ENCODE results near the gene SLC1A2.

The SLC1A2 gene

GRCh38 chr11:35330931-35331330, 88.4 kb downstream of the SLC1A2 start:
- Histone ChIP-seq H3K36me3 (no peaks in the 10 kb centered on the region), H3K9me3 (no peaks in the 10 kb centered on the region), H3K27ac (no peak overlapping the region), H3K4me1 (peaks cover 0 to 13% (median 0%) of the 10 kb centered on the region in 4 donors), H3K27me3 (no peaks in the 10 kb centered on the region), H3K4me3 (no peak overlapping the region)
- DNase-seq = no peak
- no peak for TF ChIP-seq CTCF (IDR thresholded peaks at IDR 0.05)
- intact Hi-C loops (cut with DNase I; ENCODE audit: low total_unique reads) = no loop called here

DNA sequence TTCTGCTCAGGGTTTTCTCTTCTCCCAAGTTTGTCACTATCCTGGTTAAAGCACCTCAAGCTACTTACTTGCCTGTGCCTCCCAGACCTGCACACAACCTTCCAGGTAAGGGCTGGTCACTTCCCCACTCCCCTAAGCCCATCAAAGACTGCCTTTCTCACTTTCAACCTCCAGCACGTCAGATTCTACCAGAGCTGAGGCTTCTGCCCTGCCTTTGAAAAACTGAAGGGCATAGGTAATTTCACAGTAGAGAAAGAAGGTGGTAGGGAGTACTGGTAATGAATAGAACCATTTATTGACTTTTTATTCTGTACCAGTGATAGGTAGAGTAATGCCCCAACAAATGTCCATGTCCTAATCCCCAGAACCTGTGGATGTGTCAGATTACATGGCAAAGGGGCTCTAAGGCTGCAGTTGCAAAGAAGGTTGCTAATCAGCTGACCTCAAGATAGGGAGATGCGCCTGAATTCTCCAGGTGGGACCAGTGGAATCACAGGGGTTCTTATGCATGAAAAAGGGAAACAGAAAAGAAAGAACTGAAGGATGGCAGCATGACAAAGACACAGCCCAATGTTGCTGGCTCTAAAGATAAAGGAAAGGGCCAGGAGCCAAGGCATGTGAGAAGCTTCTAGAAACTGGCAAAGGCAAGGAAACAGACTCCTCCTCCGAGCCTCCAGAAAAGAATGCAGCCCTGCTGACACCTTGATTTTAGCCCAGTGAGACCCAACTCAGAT, 89.0 kb downstream of the SLC1A2 start:
- H3K4me1 ChIP-seq = peaks cover 0 to 13% (median 0%) of the 10 kb centered on the region in 4 donors

DNA sequence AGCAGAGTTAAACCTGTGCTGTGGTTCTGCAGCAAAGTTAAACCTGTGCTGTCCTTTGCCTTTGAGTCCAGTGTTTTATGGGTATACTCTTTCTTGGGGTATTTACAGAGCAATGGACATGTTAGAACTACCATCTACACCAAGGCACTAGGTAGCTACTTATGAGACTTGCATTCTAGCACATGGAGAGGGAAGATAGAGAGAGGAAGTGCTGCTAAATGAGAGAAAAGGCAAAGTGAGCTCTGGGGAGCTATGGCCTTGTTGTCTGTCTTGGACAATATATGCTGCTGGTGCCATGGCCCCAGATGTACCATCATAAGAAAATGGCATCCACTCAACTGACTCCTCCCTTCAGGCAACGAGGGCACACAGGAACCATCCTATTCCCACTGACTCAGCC, 91.5 kb downstream of the SLC1A2 start:
- Histone ChIP-seq H3K27me3 (no peaks in the 10 kb centered on the region), H3K27ac (no peak overlapping the region), H3K4me1 (peaks cover 0 to 13% (median under 1%) of the 10 kb centered on the region in 4 donors), H3K36me3 (no peaks in the 10 kb centered on the region), H3K4me3 (no peak overlapping the region), H3K9me3 (no peaks in the 10 kb centered on the region)
- TF ChIP-seq CTCF (IDR thresholded peaks at IDR 0.05) = no peak
- intact Hi-C loops (cut with DNase I; ENCODE audit: low total_unique reads) = no loop called here
- no peak for DNase-seq

More for the DNA sequence above, 89.0 kb downstream of the SLC1A2 start:
- Histone ChIP-seq H3K27me3 (no peaks in the 10 kb centered on the region), H3K27ac (no peak overlapping the region), H3K36me3 (no peaks in the 10 kb centered on the region), H3K4me3 (no peak overlapping the region), H3K9me3 (no peaks in the 10 kb centered on the region)
- no peak for DNase-seq
- TF ChIP-seq CTCF (IDR thresholded peaks at IDR 0.05) = no peak
- intact Hi-C loops (cut with DNase I; ENCODE audit: low total_unique reads) = no loop called here

DNA sequence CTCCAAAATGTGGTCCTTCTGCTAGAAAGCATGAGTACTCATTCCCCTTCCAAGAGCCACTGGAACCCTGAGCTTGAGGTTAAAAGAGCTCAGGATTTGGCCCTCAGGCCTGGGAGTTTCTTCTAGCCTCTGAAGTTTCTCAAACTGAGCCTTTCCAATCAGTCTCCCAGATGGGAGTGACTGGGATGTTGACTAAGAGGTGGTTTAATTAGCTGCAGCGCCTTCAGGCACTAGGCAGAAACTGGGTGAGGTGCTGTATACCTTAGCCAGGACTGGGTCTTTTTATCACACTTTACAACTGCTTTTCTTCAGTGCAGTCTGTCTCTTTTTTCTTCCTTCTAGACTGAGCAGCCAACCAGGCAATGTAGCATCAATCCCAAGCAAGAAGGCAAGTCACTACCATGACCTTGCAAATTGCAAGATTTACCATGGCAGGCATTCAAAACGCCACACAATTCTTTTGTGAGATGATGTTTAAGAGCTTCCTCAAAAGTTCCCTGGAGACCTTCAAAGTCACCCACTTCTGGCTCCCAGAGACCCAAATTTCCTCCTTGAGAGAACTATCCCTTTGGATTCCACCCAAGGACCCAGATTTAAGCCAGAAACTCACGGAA, 93.0 kb downstream of the SLC1A2 start:
- no peak for TF ChIP-seq CTCF (IDR thresholded peaks at IDR 0.05)

DNA sequence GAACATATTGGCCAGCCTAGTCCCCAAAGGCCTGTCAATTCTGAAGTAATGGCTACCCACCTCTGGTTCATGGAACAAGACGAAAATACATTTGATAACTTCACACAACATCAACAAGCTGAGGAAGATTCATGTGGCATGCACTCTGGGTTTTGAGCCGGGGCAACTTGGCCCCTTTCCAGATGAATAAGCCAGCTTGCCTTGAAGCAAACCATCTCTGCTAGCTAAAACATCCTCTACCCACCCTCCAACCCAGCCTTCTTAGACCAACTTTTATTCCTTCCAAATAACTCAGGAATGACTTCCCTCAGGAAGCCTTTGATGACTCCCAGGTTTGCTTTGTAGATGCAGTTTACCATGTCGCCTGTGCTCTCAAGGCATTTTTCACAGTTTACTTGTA, 94.4 kb downstream of the SLC1A2 start:
- no peak for DNase-seq
- no peaks in the 10 kb centered on the region for H3K36me3 ChIP-seq
- H3K4me3 ChIP-seq = no peak overlapping the region
- no peaks in the 10 kb centered on the region for H3K9me3 ChIP-seq
- intact Hi-C loops (cut with DNase I; ENCODE audit: low total_unique reads) = no loop called here
- no peaks in the 10 kb centered on the region for H3K27me3 ChIP-seq
- H3K4me1 ChIP-seq = peaks cover 0 to 13% (median 4%) of the 10 kb centered on the region in 4 donors
- TF ChIP-seq CTCF (IDR thresholded peaks at IDR 0.05) = no peak
- no peak overlapping the region for H3K27ac ChIP-seq

More for the DNA sequence above, 93.0 kb downstream of the SLC1A2 start:
- Histone ChIP-seq H3K9me3 (no peaks in the 10 kb centered on the region), H3K36me3 (no peaks in the 10 kb centered on the region), H3K4me3 (no peak overlapping the region), H3K27me3 (no peaks in the 10 kb centered on the region), H3K27ac (no peak overlapping the region), H3K4me1 (peaks cover 0 to 13% (median 4%) of the 10 kb centered on the region in 4 donors)
- intact Hi-C loops (cut with DNase I; ENCODE audit: low total_unique reads) = no loop called here
- no peak for DNase-seq

Data from tibial artery (tissue), 4 donors.